Keratinocyte (primary cell): Measurements from ENCODE around the gene CNTNAP5.

Experiments
- EZH2 ChIP-seq: IDR thresholded peaks from one replicate; pipeline ENCODE4 v1.6.1; 2012; ENCODE audit warnings: inconsistent platforms, mild to moderate bottlenecking, low read length, moderate library complexity
- TF ChIP-seq, protein P1 (sequence below), 3 experiments: IDR thresholded peaks in 1 of 3; conservative IDR thresholded peaks in 1 of 3; optimal IDR thresholded peaks in 1 of 3; 2 replicates in 2 of 3; 3 replicates in 1 of 3; pipeline versions ENCODE3 to v1.5.1; 2011; ENCODE audit warnings: low read length in 3 of 3, mild to moderate bottlenecking in 3 of 3, moderate library complexity in 2 of 3, control low read depth in 1 of 3, inconsistent platforms in 1 of 3; ENCODE audit not compliant: insufficient read depth in 2 of 3; ENCODE audit errors: extremely low read depth in 1 of 3

DNA sequence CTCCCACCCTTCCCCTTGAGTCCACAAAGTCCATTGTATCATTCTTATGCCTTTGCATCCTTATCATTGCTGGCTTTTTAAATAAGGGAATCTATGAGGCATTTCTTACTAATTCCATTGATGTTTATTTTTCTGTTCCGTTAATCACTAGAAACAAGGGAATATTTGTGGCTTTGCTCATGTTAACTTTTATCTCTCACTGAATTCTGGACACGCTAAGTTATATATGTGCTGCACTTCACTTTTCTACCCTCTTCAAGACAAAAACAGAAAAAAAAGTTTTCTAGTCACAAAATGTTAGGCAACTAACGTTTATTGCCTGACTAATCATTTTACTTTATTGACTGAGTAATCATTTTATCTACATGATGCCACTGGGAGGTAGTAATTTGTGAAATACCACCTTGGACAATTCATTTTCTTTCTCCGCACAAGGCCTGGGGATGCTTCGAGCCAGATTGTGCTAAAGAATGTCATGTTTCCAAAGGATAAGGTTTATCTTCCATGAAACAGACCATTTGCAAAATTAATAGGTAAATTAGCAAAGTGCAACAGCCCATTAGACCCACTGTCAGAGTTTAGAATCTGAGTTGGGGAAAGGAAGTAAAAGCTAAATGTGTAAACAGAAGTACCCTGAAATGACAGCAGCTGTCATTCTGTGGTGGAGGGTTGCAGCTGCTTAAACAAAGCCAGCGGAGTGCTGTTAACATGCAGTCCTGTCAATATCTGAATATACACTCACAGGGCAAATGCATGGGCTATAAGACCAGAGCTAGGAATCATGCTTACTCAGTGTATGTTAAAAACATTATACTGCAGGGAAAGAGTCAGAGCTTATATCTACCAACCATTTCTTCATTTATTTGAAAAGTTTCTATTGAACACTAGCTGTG lies 658.7 kb downstream of the CNTNAP5 start:
- TF ChIP-seq, protein P1, sequence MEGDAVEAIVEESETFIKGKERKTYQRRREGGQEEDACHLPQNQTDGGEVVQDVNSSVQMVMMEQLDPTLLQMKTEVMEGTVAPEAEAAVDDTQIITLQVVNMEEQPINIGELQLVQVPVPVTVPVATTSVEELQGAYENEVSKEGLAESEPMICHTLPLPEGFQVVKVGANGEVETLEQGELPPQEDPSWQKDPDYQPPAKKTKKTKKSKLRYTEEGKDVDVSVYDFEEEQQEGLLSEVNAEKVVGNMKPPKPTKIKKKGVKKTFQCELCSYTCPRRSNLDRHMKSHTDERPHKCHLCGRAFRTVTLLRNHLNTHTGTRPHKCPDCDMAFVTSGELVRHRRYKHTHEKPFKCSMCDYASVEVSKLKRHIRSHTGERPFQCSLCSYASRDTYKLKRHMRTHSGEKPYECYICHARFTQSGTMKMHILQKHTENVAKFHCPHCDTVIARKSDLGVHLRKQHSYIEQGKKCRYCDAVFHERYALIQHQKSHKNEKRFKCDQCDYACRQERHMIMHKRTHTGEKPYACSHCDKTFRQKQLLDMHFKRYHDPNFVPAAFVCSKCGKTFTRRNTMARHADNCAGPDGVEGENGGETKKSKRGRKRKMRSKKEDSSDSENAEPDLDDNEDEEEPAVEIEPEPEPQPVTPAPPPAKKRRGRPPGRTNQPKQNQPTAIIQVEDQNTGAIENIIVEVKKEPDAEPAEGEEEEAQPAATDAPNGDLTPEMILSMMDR (optimal IDR thresholded peaks at IDR 0.05 in 1 of 3, IDR thresholded peaks at IDR 0.05 in 1 of 3, conservative IDR thresholded peaks at IDR 0.05 in 1 of 3; ENCODE audit: extremely low read depth in 1 of 3, insufficient read depth in 2 of 3, low read length in 3 of 3), result no peak
- no peak for TF ChIP-seq EZH2
